ENCODE measurements around the gene MAP10.

- TF ChIP-seq CTCF (IDR thresholded peaks at IDR 0.05) = no peak
- no peak for TF ChIP-seq EP300 (IDR thresholded peaks at IDR 0.05)
Measured at GRCh38 chr1:232834066-232834465, 28.9 kb downstream of the MAP10 start.

Measured in esophagus muscularis mucosa (tissue), 3 donors.